ENCODE data around the gene AFG3L2. TPM values are rescaled to one million over a fixed set of nuclear protein-coding genes. Genes with fewer than 3 reads are reported as not detected.

Gene AFG3L2
- total and polyA plus RNA-seq, 2 experiments from 2014 or later = 50.3 to 105 TPM

DNA sequence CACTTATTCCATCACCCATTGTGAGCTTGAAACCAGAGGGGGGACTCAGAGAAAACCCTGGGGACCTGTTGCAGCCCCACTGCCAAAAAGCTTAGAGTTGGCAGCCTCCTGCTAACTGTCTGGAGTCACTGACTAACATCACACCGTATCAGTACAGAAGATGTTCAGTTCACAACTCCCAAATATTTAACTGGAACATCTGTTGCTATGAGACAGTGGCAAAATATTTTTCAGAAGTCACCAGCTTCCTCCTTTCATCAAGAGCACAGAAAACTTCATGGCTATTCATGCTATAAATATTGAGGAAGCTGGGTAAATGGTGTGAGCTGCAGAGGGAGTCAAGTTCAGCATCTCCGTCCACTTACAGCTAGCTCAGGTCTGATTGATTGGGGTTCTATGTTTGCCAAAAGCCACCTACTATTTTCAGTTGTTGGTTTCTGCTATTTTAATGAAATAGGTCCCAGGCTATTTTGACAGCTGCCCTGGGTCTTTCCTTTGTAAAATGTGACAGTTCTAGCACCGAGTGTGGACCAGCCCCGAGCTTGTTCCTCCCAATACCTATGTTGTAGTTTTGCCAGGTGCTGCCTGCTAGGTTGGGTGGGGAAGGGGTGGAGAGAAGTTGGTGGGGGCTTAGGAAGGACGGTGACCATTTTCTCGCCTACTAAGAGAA lies 59.2 kb downstream of the AFG3L2 start:
- Histone ChIP-seq H3K79me2 (replicated peaks; ENCODE audit: insufficient read depth) (peaks cover 53% of the 10 kb centered on the region), H4K20me1 (replicated peaks; ENCODE audit: insufficient read depth) (peaks cover 20% of the 10 kb centered on the region), H2AFZ (no peak overlapping the region), H3K4me1 (ENCODE audit: insufficient read depth) (peaks cover 10% of the 10 kb centered on the region; the same call in 1 of the 2 replicates), H3K4me3 (no peak overlapping the region), H3K36me3 (ENCODE audit: insufficient read depth) (peaks cover 15% of the 10 kb centered on the region), H3F3A (replicated peaks; ENCODE audit: low read depth) (0 out of 2 replicates have a peak, but pooled peaks cover 3% of the 10 kb centered on the region), H3K4me2 (no peak overlapping the region), H3K9me2 (ENCODE audit: insufficient read depth) (no peaks in the 10 kb centered on the region), H3K27me3 (ENCODE audit: insufficient read depth) (no peaks in the 10 kb centered on the region), H3K27ac (ENCODE audit: low read depth) (peak overlapping the region; percentile 39; the same call in 1 of the 2 replicates)
- Mint-ChIP-seq H3K4me3 (no peak overlapping the region), H3K4me1 (peaks cover 14% of the 10 kb centered on the region), H3K36me3 (ENCODE audit: low read depth) (peaks cover 30% of the 10 kb centered on the region), H3K9me3 (no peaks in the 10 kb centered on the region), H3K27me3 (ENCODE audit: insufficient read depth, low read depth, poor library complexity) (peaks cover 6% of the 10 kb centered on the region), H3K27ac (no peak overlapping the region)
- ATAC-seq (no peak), DNase-seq (ENCODE audit: low spot score) (no peak)
- TF ChIP-seq JUNB (IDR thresholded peaks at IDR 0.05; ENCODE audit: unreplicated experiment) = no peak
- no peak for TF ChIP-seq ZNF114 (CRISPR knock-in tag; IDR thresholded peaks at IDR 0.05)
- no peak for TF ChIP-seq CTCF (conservative IDR thresholded peaks at IDR 0.05; ENCODE audit: low read depth in 2 of 2)
- TF ChIP-seq ETS1 (IDR thresholded peaks at IDR 0.05) = no peak
- TF ChIP-seq STAT1 (IDR thresholded peaks at IDR 0.05; ENCODE audit: unreplicated experiment) = no peak
- no peak for TF ChIP-seq EZH2 (IDR thresholded peaks at IDR 0.05; ENCODE audit: low read depth, unreplicated experiment)
- no peak for TF ChIP-seq ZNF331 (CRISPR knock-in tag; IDR thresholded peaks at IDR 0.05; ENCODE audit: low read depth)

- no peak overlapping the region for H3K4me3 Mint-ChIP-seq
- Histone ChIP-seq H2AFZ (no peak overlapping the region), H3K4me1 (ENCODE audit: insufficient read depth) (peaks cover 10% of the 10 kb centered on the region; the same call in 1 of the 2 replicates), H3K27me3 (ENCODE audit: insufficient read depth) (no peaks in the 10 kb centered on the region), H3K79me2 (replicated peaks; ENCODE audit: insufficient read depth) (peaks cover 53% of the 10 kb centered on the region), H3K4me2 (no peak overlapping the region), H3K4me3 (no peak overlapping the region), H3K27ac (ENCODE audit: low read depth) (no peak overlapping the region; the same call in none of the 2 replicates), H3K9me2 (ENCODE audit: insufficient read depth) (no peaks in the 10 kb centered on the region), H4K20me1 (replicated peaks; ENCODE audit: insufficient read depth) (peaks cover 19% of the 10 kb centered on the region), H3F3A (replicated peaks; ENCODE audit: low read depth) (0 out of 2 replicates have a peak, but pooled peaks cover 3% of the 10 kb centered on the region), H3K36me3 (ENCODE audit: insufficient read depth) (peaks cover 32% of the 10 kb centered on the region)
- no peak overlapping the region for H3K27ac Mint-ChIP-seq
- no peak for TF ChIP-seq JUNB (IDR thresholded peaks at IDR 0.05; ENCODE audit: unreplicated experiment)
- no peak for TF ChIP-seq CREB1 (CRISPR knock-in tag; IDR thresholded peaks at IDR 0.05; ENCODE audit: low read depth)
- H3K36me3 Mint-ChIP-seq (ENCODE audit: low read depth) = peaks cover 42% of the 10 kb centered on the region
- DNase-seq (ENCODE audit: low spot score) = no peak
- no peak for ATAC-seq
- H3K27me3 Mint-ChIP-seq (ENCODE audit: insufficient read depth, low read depth, poor library complexity) = peaks cover 6% of the 10 kb centered on the region
- peaks cover 7% of the 10 kb centered on the region; the same call in 2 of the 3 replicates for H3K9me3 Mint-ChIP-seq
- H3K4me1 Mint-ChIP-seq = peaks cover 14% of the 10 kb centered on the region
Observed at GRCh38 chr18:12315911-12316310, 61.1 kb downstream of the AFG3L2 start.
